ENCODE data around the gene SUCO. TPM values are rescaled to one million over a fixed set of nuclear protein-coding genes. Genes with fewer than 3 reads are reported as not detected.

SUCO gene
- total RNA-seq, 1 donor: 41.6 TPM

DNA sequence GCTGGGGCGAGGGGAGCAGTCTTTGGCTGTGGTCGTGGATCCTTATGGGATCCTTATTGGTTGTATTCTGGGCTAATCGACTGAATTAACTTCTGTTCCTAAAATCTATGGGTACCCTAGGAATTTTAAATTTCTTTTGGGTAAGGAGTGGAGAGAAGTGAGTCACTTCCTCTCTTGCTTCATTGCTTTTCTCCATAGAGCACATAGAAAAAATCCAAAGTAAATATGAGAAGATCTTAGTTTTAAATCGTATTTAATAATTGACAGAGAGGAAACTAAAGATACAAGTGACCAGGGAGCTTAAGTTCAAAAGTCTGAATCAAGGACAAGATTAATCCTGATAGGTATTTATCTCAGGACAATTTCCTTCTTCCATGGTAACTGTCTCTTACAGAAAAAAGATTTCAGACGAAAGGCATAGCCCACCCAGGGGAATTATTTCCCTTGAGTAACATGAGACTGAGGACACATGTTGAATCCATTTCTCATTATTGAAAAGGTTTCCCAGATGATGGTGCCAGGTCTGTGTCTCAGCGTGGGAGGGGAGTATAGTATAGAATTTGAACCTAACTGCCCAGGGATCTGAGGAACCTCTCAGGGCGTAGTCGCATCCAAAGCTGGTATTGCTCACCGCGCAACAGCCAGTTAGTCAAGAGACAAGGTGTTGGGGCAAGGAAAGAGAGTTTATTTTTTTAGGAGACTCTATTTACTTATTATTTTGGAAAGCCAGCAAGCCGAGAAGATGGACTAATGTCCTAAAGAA, 97.3 kb downstream of the SUCO start:
- Histone ChIP-seq H2AFZ (ENCODE audit: low read length) (peak overlapping the region; percentile 73), H3K27ac (ENCODE audit: low read depth, low read length) (peak overlapping the region; percentile 25), H3K36me3 (ENCODE audit: insufficient read depth, low read length) (no peaks in the 10 kb centered on the region), H3K27me3 (ENCODE audit: insufficient read depth, low read length) (no peaks in the 10 kb centered on the region), H3K4me1 (ENCODE audit: insufficient read depth, low read length) (peaks cover 14% of the 10 kb centered on the region), H3K9me3 (ENCODE audit: low read depth, low read length) (no peaks in the 10 kb centered on the region), H3K4me2 (ENCODE audit: insufficient read depth, low read length) (peak overlapping the region; percentile 20), H3K79me2 (ENCODE audit: insufficient read depth, low read length) (no peaks in the 10 kb centered on the region), H3K4me3 (ENCODE audit: insufficient read depth, low read length) (no peak overlapping the region), H4K20me1 (ENCODE audit: insufficient read depth, low read length) (no peaks in the 10 kb centered on the region)
- no peak for DNase-seq (ENCODE audit: insufficient read length, low spot score, missing footprints)
- TF ChIP-seq, protein P1, sequence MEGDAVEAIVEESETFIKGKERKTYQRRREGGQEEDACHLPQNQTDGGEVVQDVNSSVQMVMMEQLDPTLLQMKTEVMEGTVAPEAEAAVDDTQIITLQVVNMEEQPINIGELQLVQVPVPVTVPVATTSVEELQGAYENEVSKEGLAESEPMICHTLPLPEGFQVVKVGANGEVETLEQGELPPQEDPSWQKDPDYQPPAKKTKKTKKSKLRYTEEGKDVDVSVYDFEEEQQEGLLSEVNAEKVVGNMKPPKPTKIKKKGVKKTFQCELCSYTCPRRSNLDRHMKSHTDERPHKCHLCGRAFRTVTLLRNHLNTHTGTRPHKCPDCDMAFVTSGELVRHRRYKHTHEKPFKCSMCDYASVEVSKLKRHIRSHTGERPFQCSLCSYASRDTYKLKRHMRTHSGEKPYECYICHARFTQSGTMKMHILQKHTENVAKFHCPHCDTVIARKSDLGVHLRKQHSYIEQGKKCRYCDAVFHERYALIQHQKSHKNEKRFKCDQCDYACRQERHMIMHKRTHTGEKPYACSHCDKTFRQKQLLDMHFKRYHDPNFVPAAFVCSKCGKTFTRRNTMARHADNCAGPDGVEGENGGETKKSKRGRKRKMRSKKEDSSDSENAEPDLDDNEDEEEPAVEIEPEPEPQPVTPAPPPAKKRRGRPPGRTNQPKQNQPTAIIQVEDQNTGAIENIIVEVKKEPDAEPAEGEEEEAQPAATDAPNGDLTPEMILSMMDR (IDR thresholded peaks at IDR 0.05; ENCODE audit: extremely low read depth, low read depth, low read length): no peak

DNA sequence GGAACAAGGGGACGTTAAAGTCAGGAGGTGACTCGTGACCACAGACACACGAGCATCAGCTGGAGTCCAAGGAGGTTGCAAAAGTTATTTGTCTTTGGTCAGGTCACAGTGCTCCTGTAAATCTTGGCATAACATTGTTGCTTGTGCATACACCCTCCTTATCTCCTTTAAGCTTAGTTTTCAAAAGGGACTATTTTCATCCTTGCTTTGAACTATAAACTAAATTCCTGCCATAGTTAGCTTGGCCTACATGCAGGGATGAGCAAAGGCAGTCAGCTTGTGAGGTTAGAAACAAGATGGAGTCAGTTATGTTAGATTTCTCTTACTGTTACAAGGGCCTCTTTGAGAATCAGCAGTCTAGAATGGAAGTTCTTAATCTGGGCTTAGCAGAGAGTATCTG, 97.9 kb downstream of the SUCO start:
- Histone ChIP-seq H2AFZ (ENCODE audit: low read length) (peak overlapping the region; percentile 73), H3K36me3 (ENCODE audit: insufficient read depth, low read length) (no peaks in the 10 kb centered on the region), H3K27ac (ENCODE audit: low read depth, low read length) (peak overlapping the region; percentile 25), H3K9me3 (ENCODE audit: low read depth, low read length) (no peaks in the 10 kb centered on the region), H3K4me3 (ENCODE audit: insufficient read depth, low read length) (no peak overlapping the region), H3K79me2 (ENCODE audit: insufficient read depth, low read length) (no peaks in the 10 kb centered on the region), H3K4me2 (ENCODE audit: insufficient read depth, low read length) (peak overlapping the region; percentile 20), H3K27me3 (ENCODE audit: insufficient read depth, low read length) (no peaks in the 10 kb centered on the region), H4K20me1 (ENCODE audit: insufficient read depth, low read length) (no peaks in the 10 kb centered on the region), H3K4me1 (ENCODE audit: insufficient read depth, low read length) (peaks cover 14% of the 10 kb centered on the region)
- TF ChIP-seq, protein P1 (IDR thresholded peaks at IDR 0.05; ENCODE audit: extremely low read depth, low read depth, low read length): no peak
- DNase-seq (ENCODE audit: insufficient read length, low spot score, missing footprints): no peak

DNA sequence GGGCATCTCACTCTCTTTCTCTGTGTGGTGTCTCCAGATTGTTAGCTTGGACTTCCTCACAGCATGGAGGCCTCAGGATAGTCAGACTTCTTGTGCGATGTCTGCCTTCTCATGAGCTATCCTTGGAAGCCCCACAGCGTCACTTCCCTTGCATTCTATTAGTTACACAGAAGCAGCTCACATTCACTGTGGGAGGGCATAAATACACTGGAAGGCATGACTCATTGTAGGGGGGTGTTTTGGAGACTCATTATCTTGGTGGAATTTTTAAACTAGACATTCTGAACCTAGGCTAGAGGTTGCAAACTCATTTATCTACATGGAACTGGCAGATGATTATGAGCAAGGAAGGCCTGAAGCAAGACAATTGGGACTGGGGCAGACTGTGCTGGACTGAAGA, 104.6 kb downstream of the SUCO start:
- TF ChIP-seq, protein P1 (IDR thresholded peaks at IDR 0.05; ENCODE audit: extremely low read depth, low read depth, low read length): no peak
- H3K27ac ChIP-seq (ENCODE audit: low read depth, low read length): peak overlapping the region; percentile 92
- no peaks in the 10 kb centered on the region for H3K36me3 ChIP-seq (ENCODE audit: insufficient read depth, low read length)
- H3K4me1 ChIP-seq (ENCODE audit: insufficient read depth, low read length): peaks cover 32% of the 10 kb centered on the region
- no peaks in the 10 kb centered on the region for H3K27me3 ChIP-seq (ENCODE audit: insufficient read depth, low read length)
- no peaks in the 10 kb centered on the region for H3K79me2 ChIP-seq (ENCODE audit: insufficient read depth, low read length)
- H4K20me1 ChIP-seq (ENCODE audit: insufficient read depth, low read length): no peaks in the 10 kb centered on the region
- peaks cover 8% of the 10 kb centered on the region for H3K9me3 ChIP-seq (ENCODE audit: low read depth, low read length)
- H3K4me2 ChIP-seq (ENCODE audit: insufficient read depth, low read length): peak overlapping the region; percentile 59
- H3K4me3 ChIP-seq (ENCODE audit: insufficient read depth, low read length): peak overlapping the region; percentile 22
- DNase-seq (ENCODE audit: insufficient read length, low spot score, missing footprints): peak; percentile 44
- peak overlapping the region; percentile 79 for H2AFZ ChIP-seq (ENCODE audit: low read length)

DNA sequence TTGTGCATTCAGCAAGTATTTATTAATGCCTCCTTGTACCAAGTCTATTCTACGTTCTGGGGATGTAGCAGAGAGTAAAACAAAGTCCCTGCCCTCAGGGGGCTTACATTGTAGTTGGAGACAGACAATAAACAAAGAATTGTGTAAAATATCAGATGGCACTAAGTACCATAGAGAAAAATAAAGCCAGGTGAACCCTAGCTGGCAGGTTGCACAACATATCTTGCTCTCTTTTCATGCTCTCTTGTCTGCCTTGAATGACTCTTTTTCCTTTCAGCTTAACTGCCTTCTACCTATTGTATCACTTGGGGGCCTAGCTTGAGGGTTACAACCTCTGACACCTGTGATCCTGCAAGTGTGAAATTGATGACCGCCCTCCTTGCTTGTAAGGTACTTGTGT, 105.3 kb downstream of the SUCO start:
- no peaks in the 10 kb centered on the region for H3K27me3 ChIP-seq (ENCODE audit: insufficient read depth, low read length)
- peaks cover 38% of the 10 kb centered on the region for H3K4me1 ChIP-seq (ENCODE audit: insufficient read depth, low read length)
- no peak for DNase-seq (ENCODE audit: insufficient read length, low spot score, missing footprints)
- H3K36me3 ChIP-seq (ENCODE audit: insufficient read depth, low read length): no peaks in the 10 kb centered on the region
- no peaks in the 10 kb centered on the region for H4K20me1 ChIP-seq (ENCODE audit: insufficient read depth, low read length)
- H3K4me2 ChIP-seq (ENCODE audit: insufficient read depth, low read length): peak overlapping the region; percentile 59
- peaks cover 8% of the 10 kb centered on the region for H3K9me3 ChIP-seq (ENCODE audit: low read depth, low read length)
- peak overlapping the region; percentile 92 for H3K27ac ChIP-seq (ENCODE audit: low read depth, low read length)
- H3K79me2 ChIP-seq (ENCODE audit: insufficient read depth, low read length): no peaks in the 10 kb centered on the region
- TF ChIP-seq, protein P1 (IDR thresholded peaks at IDR 0.05; ENCODE audit: extremely low read depth, low read depth, low read length): no peak
- peak overlapping the region; percentile 79 for H2AFZ ChIP-seq (ENCODE audit: low read length)
- peak overlapping the region; percentile 22 for H3K4me3 ChIP-seq (ENCODE audit: insufficient read depth, low read length)
